Measurements from ENCODE around the gene ISG15.
"Not testable (repeated sequence)": the region's sequence is repeated elsewhere in the genome, so short reads cannot be mapped to it uniquely, and the experiment has no call there.

ISG15 gene

DNA sequence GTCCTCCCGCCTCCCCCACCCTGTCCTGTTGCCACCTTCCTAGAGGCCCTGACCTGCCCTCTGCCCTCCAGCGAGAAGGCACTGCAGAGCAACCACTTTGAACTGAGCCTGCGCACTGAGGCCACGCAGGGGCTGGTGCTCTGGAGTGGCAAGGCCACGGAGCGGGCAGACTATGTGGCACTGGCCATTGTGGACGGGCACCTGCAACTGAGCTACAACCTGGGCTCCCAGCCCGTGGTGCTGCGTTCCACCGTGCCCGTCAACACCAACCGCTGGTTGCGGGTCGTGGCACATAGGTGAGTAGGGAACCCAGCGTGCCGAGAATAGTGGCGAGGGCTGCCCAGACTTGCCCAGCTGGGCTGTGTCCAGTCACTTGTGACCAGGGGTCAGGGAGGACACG is 40.4 kb downstream of the ISG15 start:
- Histone ChIP-seq H3K9ac (no peak overlapping the region), H3K4me2 (ENCODE audit: low read length) (no peak overlapping the region), H3K9me3 (ENCODE audit: control insufficient read depth, low read length) (no peaks in the 10 kb centered on the region), H3K4me1 (no peaks in the 10 kb centered on the region), H3K36me3 (ENCODE audit: control insufficient read depth, insufficient read depth, low read length) (no peaks in the 10 kb centered on the region), H3K79me2 (no peaks in the 10 kb centered on the region), H3K4me3 (ENCODE audit: low read depth, low read length) (no peak overlapping the region), H2AFZ (no peak overlapping the region), H3K27me3 (ENCODE audit: control insufficient read depth, insufficient read depth, low read length) (no peaks in the 10 kb centered on the region), H3K27ac (no peak overlapping the region)
- TF ChIP-seq, protein P1, sequence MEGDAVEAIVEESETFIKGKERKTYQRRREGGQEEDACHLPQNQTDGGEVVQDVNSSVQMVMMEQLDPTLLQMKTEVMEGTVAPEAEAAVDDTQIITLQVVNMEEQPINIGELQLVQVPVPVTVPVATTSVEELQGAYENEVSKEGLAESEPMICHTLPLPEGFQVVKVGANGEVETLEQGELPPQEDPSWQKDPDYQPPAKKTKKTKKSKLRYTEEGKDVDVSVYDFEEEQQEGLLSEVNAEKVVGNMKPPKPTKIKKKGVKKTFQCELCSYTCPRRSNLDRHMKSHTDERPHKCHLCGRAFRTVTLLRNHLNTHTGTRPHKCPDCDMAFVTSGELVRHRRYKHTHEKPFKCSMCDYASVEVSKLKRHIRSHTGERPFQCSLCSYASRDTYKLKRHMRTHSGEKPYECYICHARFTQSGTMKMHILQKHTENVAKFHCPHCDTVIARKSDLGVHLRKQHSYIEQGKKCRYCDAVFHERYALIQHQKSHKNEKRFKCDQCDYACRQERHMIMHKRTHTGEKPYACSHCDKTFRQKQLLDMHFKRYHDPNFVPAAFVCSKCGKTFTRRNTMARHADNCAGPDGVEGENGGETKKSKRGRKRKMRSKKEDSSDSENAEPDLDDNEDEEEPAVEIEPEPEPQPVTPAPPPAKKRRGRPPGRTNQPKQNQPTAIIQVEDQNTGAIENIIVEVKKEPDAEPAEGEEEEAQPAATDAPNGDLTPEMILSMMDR (IDR thresholded peaks at IDR 0.05): no peak

DNA sequence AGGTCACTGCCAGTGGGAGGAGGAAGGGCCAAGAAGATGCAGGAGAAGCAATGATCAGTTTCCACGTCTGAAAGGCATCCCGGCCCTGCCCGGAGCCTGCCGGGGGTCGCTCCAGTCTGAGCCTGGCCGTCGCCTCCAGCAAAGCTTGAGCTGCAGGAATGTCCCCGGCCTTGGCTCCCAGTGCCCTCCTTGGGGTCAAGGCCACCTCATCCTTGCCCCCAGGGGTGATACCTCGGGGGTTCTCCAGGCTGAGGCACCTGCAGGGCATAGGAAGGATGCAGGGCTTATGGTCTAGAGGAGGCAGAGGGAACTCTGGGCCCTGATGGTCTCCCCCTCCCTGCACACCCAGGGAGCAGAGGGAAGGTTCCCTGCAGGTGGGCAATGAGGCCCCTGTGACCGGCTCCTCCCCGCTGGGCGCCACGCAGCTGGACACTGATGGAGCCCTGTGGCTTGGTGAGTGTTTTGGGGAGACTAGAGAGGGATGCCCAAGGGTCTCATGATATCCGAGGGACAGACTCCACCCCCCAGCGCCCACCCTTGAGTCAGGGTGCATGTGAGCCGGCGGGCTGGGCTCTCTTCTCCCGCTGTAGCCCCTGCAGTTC is 40.9 kb downstream of the ISG15 start:
- Histone ChIP-seq H2AFZ (no peak overlapping the region), H3K4me3 (ENCODE audit: low read depth, low read length) (no peak overlapping the region), H3K36me3 (ENCODE audit: control insufficient read depth, insufficient read depth, low read length) (no peaks in the 10 kb centered on the region), H3K27me3 (ENCODE audit: control insufficient read depth, insufficient read depth, low read length) (no peaks in the 10 kb centered on the region), H3K4me1 (no peaks in the 10 kb centered on the region), H3K27ac (no peak overlapping the region), H3K4me2 (ENCODE audit: low read length) (no peak overlapping the region), H3K9ac (no peak overlapping the region), H3K79me2 (no peaks in the 10 kb centered on the region), H3K9me3 (ENCODE audit: control insufficient read depth, low read length) (no peaks in the 10 kb centered on the region)
- TF ChIP-seq, protein P1 (IDR thresholded peaks at IDR 0.05): no peak

DNA sequence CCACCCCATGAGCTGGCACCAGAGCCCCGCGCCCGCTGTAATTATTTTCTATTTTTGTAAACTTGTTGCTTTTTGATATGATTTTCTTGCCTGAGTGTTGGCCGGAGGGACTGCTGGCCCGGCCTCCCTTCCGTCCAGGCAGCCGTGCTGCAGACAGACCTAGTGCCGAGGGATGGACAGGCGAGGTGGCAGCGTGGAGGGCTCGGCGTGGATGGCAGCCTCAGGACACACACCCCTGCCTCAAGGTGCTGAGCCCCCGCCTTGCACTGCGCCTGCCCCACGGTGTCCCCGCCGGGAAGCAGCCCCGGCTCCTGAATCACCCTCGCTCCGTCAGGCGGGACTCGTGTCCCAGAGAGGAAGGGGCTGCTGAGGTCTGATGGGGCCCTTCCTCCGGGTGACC is 41.7 kb downstream of the ISG15 start:
- TF ChIP-seq, protein P1 (IDR thresholded peaks at IDR 0.05): no peak
- H3K9ac ChIP-seq: no peak overlapping the region
- H3K4me3 ChIP-seq (ENCODE audit: low read depth, low read length): no peak overlapping the region
- no peaks in the 10 kb centered on the region for H3K27me3 ChIP-seq (ENCODE audit: control insufficient read depth, insufficient read depth, low read length)
- no peak overlapping the region for H2AFZ ChIP-seq
- no peaks in the 10 kb centered on the region for H3K4me1 ChIP-seq
- H3K4me2 ChIP-seq (ENCODE audit: low read length): no peak overlapping the region
- H3K9me3 ChIP-seq (ENCODE audit: control insufficient read depth, low read length): no peaks in the 10 kb centered on the region
- no peak overlapping the region for H3K27ac ChIP-seq
- H3K36me3 ChIP-seq (ENCODE audit: control insufficient read depth, insufficient read depth, low read length): no peaks in the 10 kb centered on the region
- H3K79me2 ChIP-seq: no peaks in the 10 kb centered on the region

DNA sequence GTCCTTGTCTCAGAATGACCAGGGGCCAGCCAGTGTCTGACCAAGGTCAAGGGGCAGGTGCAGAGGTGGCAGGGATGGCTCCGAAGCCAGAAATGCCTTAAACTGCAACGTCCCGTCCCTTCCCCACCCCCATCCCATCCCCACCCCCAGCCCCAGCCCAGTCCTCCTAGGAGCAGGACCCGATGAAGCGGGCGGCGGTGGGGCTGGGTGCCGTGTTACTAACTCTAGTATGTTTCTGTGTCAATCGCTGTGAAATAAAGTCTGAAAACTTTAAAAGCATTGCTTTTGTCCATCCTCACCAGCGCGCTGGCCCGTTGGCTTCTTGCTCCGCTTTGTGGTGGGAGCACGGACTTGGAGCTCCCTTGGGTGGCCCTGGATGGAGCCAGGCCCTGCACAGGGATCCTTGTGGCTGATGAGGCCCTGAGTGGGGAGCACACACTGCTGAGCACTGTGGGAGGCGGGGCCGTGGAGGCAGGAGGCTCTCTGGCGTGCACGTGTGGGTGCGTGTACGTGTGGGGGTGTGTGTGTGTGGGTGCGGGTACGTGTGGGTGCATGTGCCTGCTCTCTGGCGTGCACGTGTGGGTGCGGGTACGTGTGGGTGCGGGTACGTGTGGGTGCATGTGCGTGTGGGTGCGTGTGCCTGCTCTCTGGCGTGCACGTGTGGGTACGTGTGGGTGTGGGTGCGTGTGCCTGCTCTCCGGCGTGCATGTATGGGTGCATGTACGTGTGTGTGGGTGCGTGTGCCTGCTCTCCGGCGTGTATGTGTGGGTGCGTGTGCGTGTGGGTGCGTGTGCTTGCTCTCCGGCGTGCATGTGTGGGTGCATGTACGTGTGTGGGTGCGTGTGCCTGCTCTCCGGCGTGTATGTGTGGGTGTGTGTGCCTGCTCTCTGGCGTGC is 42.8 kb downstream of the ISG15 start:
- no peak overlapping the region for H3K27ac ChIP-seq

DNA sequence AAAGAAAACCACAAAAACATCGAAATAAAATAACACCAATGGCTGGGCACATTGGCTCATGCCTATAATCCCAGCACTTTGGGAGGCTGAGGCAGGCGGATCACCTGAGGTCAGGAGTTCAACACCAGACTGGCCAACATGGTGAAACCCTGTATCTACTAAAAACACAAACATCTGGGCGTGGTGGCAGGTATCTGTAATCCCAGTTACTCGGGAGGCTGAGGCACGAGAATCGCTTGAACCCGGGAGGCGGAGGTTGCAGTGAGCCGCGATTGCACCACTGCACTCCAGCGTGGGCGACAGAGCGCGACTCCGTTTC is 44.4 kb downstream of the ISG15 start:
- not testable (repeated sequence) for H3K4me2 ChIP-seq (ENCODE audit: low read length); H3K4me1 ChIP-seq; H3K4me3 ChIP-seq (ENCODE audit: low read depth, low read length); H3K9me3 ChIP-seq (ENCODE audit: control insufficient read depth, low read length); H3K27me3 ChIP-seq (ENCODE audit: control insufficient read depth, insufficient read depth, low read length); H3K9ac ChIP-seq; H2AFZ ChIP-seq; H3K36me3 ChIP-seq (ENCODE audit: control insufficient read depth, insufficient read depth, low read length); H3K79me2 ChIP-seq; H3K27ac ChIP-seq

More for the DNA sequence above, 42.8 kb downstream of the ISG15 start:
- no peaks in the 10 kb centered on the region for H3K36me3 ChIP-seq (ENCODE audit: control insufficient read depth, insufficient read depth, low read length)
- no peaks in the 10 kb centered on the region for H3K9me3 ChIP-seq (ENCODE audit: control insufficient read depth, low read length)
- TF ChIP-seq, protein P1 (IDR thresholded peaks at IDR 0.05): no peak
- H3K4me1 ChIP-seq: no peaks in the 10 kb centered on the region
- no peak overlapping the region for H3K9ac ChIP-seq
- no peak overlapping the region for H2AFZ ChIP-seq
- H3K4me2 ChIP-seq (ENCODE audit: low read length): no peak overlapping the region
- peaks cover 2% of the 10 kb centered on the region for H3K27me3 ChIP-seq (ENCODE audit: control insufficient read depth, insufficient read depth, low read length)
- no peaks in the 10 kb centered on the region for H3K79me2 ChIP-seq
- no peak overlapping the region for H3K4me3 ChIP-seq (ENCODE audit: low read depth, low read length)

All from parathyroid adenoma (tissue), 2 donors.